Hepatocyte (in vitro differentiated cells): ENCODE measurements around the gene PTPRM. TPM values are rescaled to one million over a fixed set of nuclear protein-coding genes. Genes with fewer than 3 reads are reported as not detected.
A peak's percentile ranks its signal among the peaks of the same experiment; 100 is the strongest.

Source experiments
- DNase-seq: peaks from one replicate; pipeline ENCODE4 v3.0.0-alpha.2; 2016; ENCODE audit warnings: low spot score
- H2AFZ ChIP-seq: fragments of 200-600 bp; sonication (generic); 2 replicates; pipeline ENCODE4 v1.6.0; 2016; ENCODE audit warnings: antibody characterized with exemption, mild to moderate bottlenecking
- H3K27ac ChIP-seq: fragments of 200-600 bp; sonication (generic); 2 replicates; pipeline ENCODE4 v1.5.1; 2016; ENCODE audit warnings: mild to moderate bottlenecking
- H3K27me3 ChIP-seq: fragments of 200-600 bp; sonication (generic); 2 replicates; pipeline ENCODE4 v1.6.1; 2016
- H3K36me3 ChIP-seq: fragments of 200-600 bp; sonication (generic); replicated peaks from 2 replicates; pipeline ENCODE4 v1.5.1; 2016; ENCODE audit warnings: low read depth; ENCODE audit not compliant: insufficient read depth
- H3K4me1 ChIP-seq: fragments of 200-600 bp; sonication (generic); 2 replicates; pipeline ENCODE4 v1.5.1; 2016; ENCODE audit warnings: mild to moderate bottlenecking, moderate library complexity; ENCODE audit not compliant: insufficient read depth
- H3K4me2 ChIP-seq: fragments of 200-600 bp; sonication (generic); 2 replicates; pipeline ENCODE4 v1.6.0; 2016
- H3K4me3 ChIP-seq: fragments of 200-600 bp; sonication (generic); 2 replicates; pipeline ENCODE4 v1.5.1; 2016; ENCODE audit warnings: mild to moderate bottlenecking
- H3K79me2 ChIP-seq: fragments of 200-600 bp; sonication (generic); 2 replicates; pipeline ENCODE4 v1.6.0; 2017; ENCODE audit warnings: mild to moderate bottlenecking
- H3K9me2 ChIP-seq: fragments of 200-600 bp; sonication (generic); replicated peaks from 2 replicates; pipeline ENCODE4 v1.6.0; 2017; ENCODE audit warnings: mild to moderate bottlenecking; ENCODE audit not compliant: insufficient read depth
- H3K9me3 ChIP-seq: fragments of 200-600 bp; sonication (generic); 2 replicates; pipeline ENCODE4 v1.5.1; 2016; ENCODE audit warnings: low read depth, mild to moderate bottlenecking
- H4K20me1 ChIP-seq: fragments of 200-600 bp; sonication (generic); 2 replicates; pipeline ENCODE4 v1.6.0; 2016; ENCODE audit warnings: mild to moderate bottlenecking; ENCODE audit not compliant: insufficient read depth, poor library complexity, severe bottlenecking
- CTCF ChIP-seq: fragments of 200-600 bp; sonication (generic); IDR thresholded peaks from 2 replicates; pipeline ENCODE4 v1.5.1; 2016; ENCODE audit warnings: antibody characterized with exemption, mild to moderate bottlenecking; ENCODE audit not compliant: poor library complexity
- EZH2 ChIP-seq: fragments of 200-600 bp; sonication (generic); IDR thresholded peaks from 2 replicates; pipeline ENCODE4 v1.6.1; 2016; ENCODE audit warnings: antibody characterized with exemption, mild to moderate bottlenecking, borderline replicate concordance
- EZH2phosphoT487 ChIP-seq: fragments of 200-600 bp; sonication (generic); IDR thresholded peaks from one replicate; pipeline ENCODE4 v1.6.1; 2018; ENCODE audit warnings: antibody characterized with exemption, mild to moderate bottlenecking, low read depth, moderate library complexity; ENCODE audit not compliant: unreplicated experiment, severe bottlenecking
- WGBS: methylation state at CpG from one replicate; pipeline ENCODE4 v1.1.6; 2016; ENCODE audit warnings: low lambda C conversion rate; ENCODE audit errors: missing lambda C conversion rate; 5-methylcytosine and 5-hydroxymethylcytosine counted together
- polyA plus RNA-seq: library from polyadenylated mRNA; unstranded; fragments of >200 nt; fragmentation: Nextera tagmentation; extraction: Ambion mirVana; gene quantifications from 2 replicates; pipeline ENCODE4 v1.2.1, GENCODE V29; 2016
- total RNA-seq: library from RNA; depleted of rRNA; stranded (reverse); fragments of >200 nt; gene quantifications from 2 replicates; pipeline ENCODE4 v1.2.3, GENCODE V29; 2014

Gene PTPRM
- total and polyA plus RNA-seq, 2 experiments from 2014 or later: 26.1 to 47.4 TPM

- H3K9me2 ChIP-seq: no peaks in the 10 kb centered on the region
- H3K9me3 ChIP-seq: no peaks in the 10 kb centered on the region
- peak; percentile 37 for DNase-seq
- H2AFZ ChIP-seq: no peak overlapping the region
- H3K79me2 ChIP-seq: peaks cover 55% of the 10 kb centered on the region
- no peaks in the 10 kb centered on the region for H3K36me3 ChIP-seq
- peak overlapping the region; percentile 9 for H3K27ac ChIP-seq
- WGBS: 36% methylated on average over 7 of the region's 7 CpGs
- H3K4me3 ChIP-seq: no peak overlapping the region
- H3K27me3 ChIP-seq: no peaks in the 10 kb centered on the region
- H3K4me1 ChIP-seq: peaks cover 17% of the 10 kb centered on the region
- TF ChIP-seq CTCF (no peak), EZH2phosphoT487 (no peak), EZH2 (no peak)
- peak overlapping the region; percentile 53 for H3K4me2 ChIP-seq
- peaks cover 3% of the 10 kb centered on the region for H4K20me1 ChIP-seq
Observed at GRCh38 chr18:7617738-7618422, 50.8 kb downstream of the PTPRM start.

- no peak overlapping the region for H3K27ac ChIP-seq
- no peak overlapping the region for H3K4me3 ChIP-seq
- no peaks in the 10 kb centered on the region for H3K9me3 ChIP-seq
- H3K79me2 ChIP-seq: peaks cover 57% of the 10 kb centered on the region
- no peak for TF ChIP-seq EZH2
- TF ChIP-seq CTCF: no peak
- TF ChIP-seq EZH2phosphoT487: no peak
- H3K4me2 ChIP-seq: peak overlapping the region; percentile 53
- 54% methylated on average over 3 of the region's 3 CpGs for WGBS
- H3K9me2 ChIP-seq: no peaks in the 10 kb centered on the region
- no peak for DNase-seq
- H4K20me1 ChIP-seq: peaks cover 3% of the 10 kb centered on the region
- peaks cover 17% of the 10 kb centered on the region for H3K4me1 ChIP-seq
- H3K27me3 ChIP-seq: no peaks in the 10 kb centered on the region
- H3K36me3 ChIP-seq: no peaks in the 10 kb centered on the region
- no peak overlapping the region for H2AFZ ChIP-seq
Observed at GRCh38 chr18:7618891-7619442, 51.9 kb downstream of the PTPRM start.

GRCh38 chr18:7619676-7620075, 52.6 kb downstream of the PTPRM start:
- H3K4me3 ChIP-seq: no peak overlapping the region
- H4K20me1 ChIP-seq: peaks cover 3% of the 10 kb centered on the region
- peaks cover 52% of the 10 kb centered on the region for H3K79me2 ChIP-seq
- no peaks in the 10 kb centered on the region for H3K36me3 ChIP-seq
- TF ChIP-seq CTCF (no peak), EZH2phosphoT487 (no peak), EZH2 (no peak)
- no peak for DNase-seq
- no peaks in the 10 kb centered on the region for H3K27me3 ChIP-seq
- H3K4me1 ChIP-seq: peaks cover 17% of the 10 kb centered on the region
- H3K27ac ChIP-seq: no peak overlapping the region
- no peaks in the 10 kb centered on the region for H3K9me3 ChIP-seq
- no peak overlapping the region for H2AFZ ChIP-seq
- H3K4me2 ChIP-seq: no peak overlapping the region
- no peaks in the 10 kb centered on the region for H3K9me2 ChIP-seq
- WGBS: 96% methylated on average over 7 of the region's 7 CpGs
